Astrocyte of the spinal cord (primary cell): Measurements from ENCODE around the gene GRAMD1C.
A peak's percentile ranks its signal among the peaks of the same experiment; 100 is the strongest.

ENCODE experiments used
- DNase-seq: peaks from one replicate; pipeline ENCODE4 v3.0.0; 2011; ENCODE audit warnings: low read depth, low spot score
- H3K4me3 ChIP-seq: 2 replicates; pipeline ENCODE4 v1.5.1; 2011; ENCODE audit warnings: low read depth, mild to moderate bottlenecking, low read length, moderate library complexity
- CTCF ChIP-seq: IDR thresholded peaks from 2 replicates; pipeline ENCODE4 v1.5.1; 2012; ENCODE audit warnings: low read depth, mild to moderate bottlenecking, low read length, inconsistent platforms
- in situ Hi-C: cut with HindIII; loops from 2 replicates; pipeline ENCODE4 v1.10.0; 2017; ENCODE audit warnings: low sequenced_read_pairs

The GRAMD1C gene

GRCh38 chr3:113805249-113805648 is 33.3 kb upstream of the GRAMD1C start:
- no peak for TF ChIP-seq CTCF
- in situ Hi-C loops = no loop called here
- H3K4me3 ChIP-seq = no peak overlapping the region
- no peak for DNase-seq

GRCh38 chr3:113812854-113813253 is 25.7 kb upstream of the GRAMD1C start:
- DNase-seq = no peak
- no peak overlapping the region for H3K4me3 ChIP-seq
- no peak for TF ChIP-seq CTCF
- in situ Hi-C loops = no loop called here

- in situ Hi-C loops = no loop called here
- DNase-seq = no peak
- no peak for TF ChIP-seq CTCF
- H3K4me3 ChIP-seq = no peak overlapping the region
These were observed 18.7 kb upstream of the GRAMD1C start for GRCh38 chr3:113819866-113820265.

GRCh38 chr3:113825090-113825489 is 13.5 kb upstream of the GRAMD1C start:
- H3K4me3 ChIP-seq = no peak overlapping the region
- no peak for DNase-seq
- in situ Hi-C loops = no loop called here
- TF ChIP-seq CTCF = peak; percentile 35

- in situ Hi-C loops = no loop called here
- no peak for TF ChIP-seq CTCF
- DNase-seq = no peak
These were observed 10.0 kb upstream of the GRAMD1C start for GRCh38 chr3:113828600-113828999.

GRCh38 chr3:113829576-113830354 is 8.8 kb upstream of the GRAMD1C start:
- no peak for TF ChIP-seq CTCF
- no peak for DNase-seq
- in situ Hi-C loops = no loop called here
- no peak overlapping the region for H3K4me3 ChIP-seq

More at GRCh38 chr3:113828600-113828999, 10.0 kb upstream of the GRAMD1C start:
- no peak overlapping the region for H3K4me3 ChIP-seq

GRCh38 chr3:113831103-113831355 is 7.6 kb upstream of the GRAMD1C start:
- DNase-seq = peak; percentile 7
- no peak overlapping the region for H3K4me3 ChIP-seq
- TF ChIP-seq CTCF = no peak
- in situ Hi-C loops = no loop called here
